Measurements from ENCODE around the gene SCARB1.

- TF ChIP-seq KLF16 (IDR thresholded peaks at IDR 0.05) (no peak), CUX1 (CRISPR knock-in tag; IDR thresholded peaks at IDR 0.05) (no peak)
Measured at GRCh38 chr12:124742678-124743077, 121.0 kb downstream of the SCARB1 start.
